Measurements from ENCODE around the gene AK5.

AK5 gene

GRCh38 chr1:77438236-77438913, 156.6 kb downstream of the AK5 start:
- DNase-seq (ENCODE audit: low read depth) = no peak

DNA sequence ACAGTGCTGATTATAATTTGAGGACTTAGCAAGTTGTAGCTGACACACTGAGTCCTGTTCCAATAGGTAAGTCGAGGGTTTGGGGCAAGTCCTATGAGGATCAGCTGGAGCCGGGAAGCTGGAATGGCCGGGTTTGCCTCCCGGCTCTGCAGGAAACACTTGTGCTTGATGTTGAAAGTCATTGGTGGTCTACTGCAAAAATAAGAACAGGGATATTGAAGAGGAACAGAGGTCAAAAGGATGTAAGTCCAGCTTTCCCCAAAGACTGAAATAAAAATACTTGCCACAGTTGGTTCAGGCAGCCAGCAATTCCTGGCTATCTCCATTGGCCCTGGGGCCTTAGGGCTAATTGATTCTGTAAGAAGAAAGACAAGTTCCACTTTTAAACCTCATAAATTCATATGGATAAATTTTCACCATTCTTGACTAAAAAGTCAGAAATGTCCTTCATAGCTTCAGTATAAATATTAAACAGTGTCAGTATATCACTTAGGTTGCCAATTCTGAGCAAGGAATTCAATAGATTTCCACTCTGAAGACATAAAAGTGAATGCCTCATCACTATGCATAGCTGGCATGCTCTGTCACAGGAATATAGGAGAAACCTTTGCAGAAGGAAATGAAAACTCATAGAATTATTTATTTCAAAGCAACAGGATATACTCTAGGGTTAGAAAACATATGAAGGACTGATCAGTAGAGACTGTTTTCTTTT, 165.2 kb downstream of the AK5 start:
- no peak for DNase-seq (ENCODE audit: low read depth)

DNA sequence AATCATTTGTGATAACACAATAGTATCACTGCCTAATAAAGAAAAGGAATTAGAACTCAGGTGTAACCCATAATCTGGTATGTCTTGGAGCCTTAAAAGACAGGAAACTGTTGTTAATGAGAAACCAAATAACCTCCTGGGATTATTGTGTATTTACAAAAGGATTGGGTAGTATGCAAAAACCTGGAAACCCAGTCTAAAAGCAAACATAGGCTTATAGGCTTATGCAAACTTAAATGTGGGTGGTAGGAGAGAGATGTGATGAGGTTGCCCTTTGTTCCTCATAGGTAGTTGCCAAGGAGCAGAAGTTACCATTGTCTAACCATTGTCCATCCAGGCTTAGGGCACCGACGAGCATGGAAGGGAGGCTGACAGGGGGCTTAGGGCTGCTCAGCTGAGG, 165.8 kb downstream of the AK5 start:
- no peak for DNase-seq (ENCODE audit: low read depth)

DNA sequence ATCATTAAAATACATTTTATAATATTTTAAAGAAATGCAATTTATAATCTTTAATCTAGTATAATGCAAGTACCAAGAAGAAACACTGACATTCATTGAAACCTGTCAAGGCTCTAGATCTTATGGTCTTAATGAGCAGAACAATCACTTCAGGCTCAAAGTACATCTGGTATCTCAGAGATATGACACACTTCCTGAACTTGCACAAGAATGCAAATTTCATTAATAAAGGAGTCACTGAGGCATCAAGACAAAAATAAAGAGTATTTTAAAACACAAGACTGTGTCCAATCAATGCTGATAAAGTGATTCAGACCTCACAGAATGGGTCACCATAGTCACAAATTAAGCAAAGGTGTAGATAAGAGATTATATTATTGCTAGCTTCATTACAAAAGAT, 178.1 kb downstream of the AK5 start:
- no peak for DNase-seq (ENCODE audit: low read depth)

DNA sequence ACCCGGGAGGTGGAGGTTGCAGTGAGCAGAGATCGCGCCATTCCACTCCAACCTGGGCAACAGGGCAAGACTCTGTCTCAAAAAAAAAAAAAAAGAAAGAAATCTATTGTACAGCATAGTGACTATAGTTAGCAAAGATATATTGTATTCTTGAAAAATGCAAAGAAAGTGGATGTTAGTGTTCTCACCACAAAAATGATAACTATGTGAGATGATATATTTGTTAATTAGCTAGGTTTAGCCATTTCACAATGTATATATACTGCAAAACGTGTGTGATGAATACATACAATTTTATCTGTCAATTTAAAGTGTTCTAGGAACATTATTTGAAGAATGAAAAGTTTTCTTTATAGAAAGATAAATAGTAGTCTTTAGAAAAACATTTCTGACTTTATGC, 179.9 kb downstream of the AK5 start:
- DNase-seq (ENCODE audit: low read depth) = no peak

GRCh38 chr1:77463216-77463615, 181.4 kb downstream of the AK5 start:
- DNase-seq (ENCODE audit: low read depth) = no peak

GRCh38 chr1:77465139-77465538, 183.3 kb downstream of the AK5 start:
- no peak for DNase-seq (ENCODE audit: low read depth)

DNA sequence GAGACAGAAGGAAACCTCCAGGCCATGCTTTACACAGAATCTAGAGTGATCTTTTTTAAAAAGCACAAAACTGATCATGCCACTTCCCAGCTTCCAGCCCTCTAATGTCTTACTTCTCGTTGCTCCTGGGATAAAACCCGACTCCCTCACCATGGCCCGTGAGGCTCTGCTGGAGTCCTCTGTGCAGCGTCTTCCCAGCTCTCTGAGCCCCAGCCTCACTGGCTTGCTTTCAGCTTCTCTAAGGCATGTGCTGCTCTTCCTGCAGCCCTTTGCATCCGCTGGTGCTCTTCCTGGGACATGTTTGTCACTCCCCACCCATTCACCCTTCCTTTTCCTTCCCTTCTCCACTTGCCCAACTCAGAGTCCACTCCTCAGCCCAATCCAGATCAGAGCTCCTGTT, 184.1 kb downstream of the AK5 start:
- no peak for DNase-seq (ENCODE audit: low read depth)

DNA sequence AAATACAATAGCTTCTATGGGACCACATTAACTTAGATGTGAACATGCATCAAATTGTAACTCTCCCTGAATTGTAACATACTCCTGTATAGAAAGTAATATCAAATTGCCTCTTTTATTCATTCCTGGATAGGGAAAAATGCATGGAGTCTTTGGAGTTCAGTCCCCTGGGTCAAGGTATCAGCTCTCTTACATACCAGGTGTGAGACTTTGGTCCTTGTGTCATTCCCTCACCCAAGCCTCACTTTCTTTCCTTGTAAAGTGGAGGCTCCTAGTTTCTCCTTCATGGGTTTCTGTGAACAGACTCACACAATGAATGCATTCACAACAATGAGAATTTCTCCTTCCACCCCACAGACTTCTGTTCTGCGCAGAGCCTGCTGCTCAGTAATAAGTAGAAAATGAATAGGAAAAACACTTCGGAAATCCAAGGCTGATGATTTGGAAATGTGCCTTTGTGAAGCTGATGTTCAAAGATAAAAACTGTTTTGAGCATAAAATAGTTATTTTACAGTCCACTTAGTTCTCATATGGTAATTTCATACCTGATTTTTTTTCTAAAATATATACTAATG, 185.3 kb downstream of the AK5 start:
- DNase-seq (ENCODE audit: low read depth) = no peak

GRCh38 chr1:77467741-77468140, 185.9 kb downstream of the AK5 start:
- DNase-seq (ENCODE audit: low read depth) = no peak

- no peak for DNase-seq (ENCODE audit: low read depth)
These were observed 186.6 kb downstream of the AK5 start for GRCh38 chr1:77468257-77468948.

DNA sequence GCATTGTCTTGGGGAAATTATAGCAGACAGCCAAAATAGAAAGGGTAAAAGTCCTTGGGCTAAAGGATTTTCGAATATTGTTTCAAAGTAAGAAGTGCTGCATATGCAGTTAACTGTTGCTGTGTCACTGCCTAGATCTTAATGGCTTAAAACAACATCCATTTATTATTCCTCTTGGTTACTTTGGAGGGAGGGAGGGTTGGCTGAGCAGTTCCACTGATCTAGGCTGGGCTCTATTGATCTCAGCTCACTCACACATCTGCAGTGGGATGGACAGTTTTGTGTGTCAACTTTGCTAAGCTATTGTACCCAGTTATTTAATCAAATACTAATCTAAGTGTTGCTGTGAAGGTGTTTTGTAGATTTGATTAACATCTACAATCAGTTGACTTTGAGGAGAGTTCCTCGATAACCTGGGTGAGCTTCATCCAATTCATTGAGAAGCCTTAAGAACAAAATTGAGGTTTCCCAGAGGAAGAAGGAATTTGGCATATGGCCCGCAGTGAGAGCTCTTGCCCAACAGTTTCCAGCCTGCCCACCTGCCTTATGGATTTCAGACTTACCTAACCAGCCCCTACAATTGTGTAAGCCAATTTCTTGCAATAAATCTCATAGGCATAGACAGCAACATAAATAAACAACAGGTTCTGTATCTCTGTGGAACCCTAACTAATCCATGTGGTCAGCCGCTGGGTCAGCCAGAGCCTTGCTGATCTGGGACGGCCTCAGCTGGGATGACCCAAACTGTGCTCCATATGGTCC, 187.3 kb downstream of the AK5 start:
- DNase-seq (ENCODE audit: low read depth) = no peak

- no peak for DNase-seq (ENCODE audit: low read depth)
These were observed 189.9 kb downstream of the AK5 start for GRCh38 chr1:77471691-77472090.

DNA sequence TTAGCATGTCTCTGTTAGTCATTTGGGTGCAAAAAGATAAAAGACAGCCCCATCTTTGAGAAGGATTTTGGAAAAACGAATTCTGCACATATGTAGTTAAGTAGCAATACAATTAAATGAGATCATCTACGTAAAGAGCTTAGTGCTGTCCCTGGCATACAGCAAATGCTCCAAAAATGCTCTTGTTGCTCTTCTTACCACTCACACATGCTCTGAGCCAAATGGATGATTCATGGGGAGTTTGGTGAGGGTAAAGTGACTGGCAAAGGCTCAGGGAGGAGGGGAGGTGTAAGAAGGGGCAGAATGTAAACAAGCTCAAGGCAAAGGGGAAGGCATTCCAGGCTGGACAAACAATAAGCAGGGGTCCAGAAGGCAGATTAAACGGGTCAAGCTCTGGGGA, 191.9 kb downstream of the AK5 start:
- no peak for DNase-seq (ENCODE audit: low read depth)

DNA sequence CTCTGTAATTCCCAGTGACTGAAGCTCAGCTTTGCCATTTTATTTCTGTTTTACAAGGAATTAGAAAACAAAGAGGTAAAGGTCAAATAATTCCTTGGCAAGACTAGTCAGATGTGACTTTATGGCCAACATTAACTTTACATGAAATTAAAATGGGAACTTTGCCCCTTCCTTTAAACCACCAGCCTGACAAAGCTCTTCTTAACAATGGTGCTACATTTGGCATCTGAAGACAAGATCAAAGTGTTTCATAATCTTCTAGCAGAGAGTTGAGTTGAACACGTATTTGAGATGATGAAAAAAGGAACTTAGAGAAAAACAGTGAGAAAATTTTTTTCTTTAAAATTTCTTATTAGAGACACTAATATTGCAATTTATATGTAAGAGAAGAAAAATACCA, 193.8 kb downstream of the AK5 start:
- no peak for DNase-seq (ENCODE audit: low read depth)

DNA sequence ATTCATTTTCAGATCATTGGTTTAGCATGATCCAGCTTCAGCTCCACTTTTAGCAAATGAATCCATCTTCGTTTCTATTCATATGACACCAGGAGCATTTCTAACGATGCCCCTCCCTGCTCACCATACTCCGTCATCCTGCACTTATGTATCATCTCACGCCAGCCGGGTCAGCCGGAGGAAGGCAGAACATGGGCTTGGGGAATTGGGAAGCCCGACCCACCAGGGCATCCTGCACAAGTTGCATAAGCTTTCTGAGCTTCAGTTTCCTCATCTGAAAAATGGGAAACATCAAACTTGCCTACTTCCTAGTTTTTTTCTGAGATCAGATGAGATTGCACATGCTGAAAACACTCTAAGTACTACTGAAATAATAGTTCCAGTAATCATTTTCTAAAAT, 194.7 kb downstream of the AK5 start:
- no peak for DNase-seq (ENCODE audit: low read depth)

DNA sequence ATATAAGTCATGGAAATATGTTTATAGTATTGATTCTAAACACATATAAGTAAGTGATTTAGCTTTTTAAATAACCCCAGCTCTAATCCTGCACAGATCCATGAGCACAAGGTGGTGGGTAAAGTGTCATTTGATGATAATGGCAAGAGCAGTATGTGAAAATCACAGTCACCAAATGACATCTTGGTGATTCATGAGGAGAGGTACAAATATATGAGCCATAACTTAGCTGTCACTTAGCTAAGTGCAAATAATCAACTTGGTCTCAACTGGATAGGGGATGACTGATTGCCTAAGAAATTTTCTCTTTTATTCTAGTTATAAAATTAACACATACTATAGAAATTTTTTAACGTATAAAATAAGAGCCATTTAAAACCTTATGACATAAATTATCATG, 202.5 kb downstream of the AK5 start:
- DNase-seq (ENCODE audit: low read depth) = no peak

- no peak for DNase-seq (ENCODE audit: low read depth)
These were observed 203.1 kb downstream of the AK5 start for GRCh38 chr1:77484926-77485325.

DNA sequence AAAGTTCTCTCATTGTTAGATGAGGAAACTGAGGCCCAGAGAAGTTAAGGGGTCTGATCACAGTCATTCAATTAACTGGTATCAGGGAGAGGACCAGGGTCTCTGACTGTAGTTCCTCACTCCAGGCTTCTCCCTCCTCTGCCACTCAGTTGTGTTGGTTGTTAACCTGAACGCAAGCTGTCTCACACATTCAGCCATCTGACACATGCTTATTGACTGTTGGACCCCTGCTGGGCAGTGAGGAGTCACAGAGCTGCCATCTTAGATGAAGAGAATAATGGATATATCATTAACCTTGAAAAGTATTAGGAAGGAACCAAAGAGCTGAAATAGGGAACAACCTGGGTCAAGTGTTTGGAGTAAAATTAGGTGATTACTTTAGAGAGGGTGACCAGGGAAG, 205.8 kb downstream of the AK5 start:
- no peak for DNase-seq (ENCODE audit: low read depth)

DNA sequence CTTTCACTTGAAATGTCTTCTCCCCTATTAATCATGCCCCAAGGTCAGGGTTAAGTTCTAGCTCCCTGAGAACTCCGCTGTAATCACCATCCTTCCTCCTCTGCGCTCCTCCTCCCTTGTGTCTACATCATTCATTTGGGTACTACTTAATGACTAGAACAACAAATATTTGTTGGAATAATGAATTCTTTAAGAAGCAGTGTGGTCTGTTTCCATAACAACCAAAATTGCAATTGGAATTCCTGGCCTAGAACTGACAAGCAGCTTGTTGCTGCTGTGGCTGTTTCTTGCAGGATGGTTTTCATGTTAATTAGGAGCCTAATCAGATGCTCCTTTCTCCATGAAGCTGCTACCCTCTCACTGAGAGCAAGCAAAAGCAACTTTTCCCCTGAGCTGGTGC, 208.1 kb downstream of the AK5 start:
- no peak for DNase-seq (ENCODE audit: low read depth)

- DNase-seq (ENCODE audit: low read depth) = no peak
These were observed 212.2 kb downstream of the AK5 start for GRCh38 chr1:77494026-77494425.

DNA sequence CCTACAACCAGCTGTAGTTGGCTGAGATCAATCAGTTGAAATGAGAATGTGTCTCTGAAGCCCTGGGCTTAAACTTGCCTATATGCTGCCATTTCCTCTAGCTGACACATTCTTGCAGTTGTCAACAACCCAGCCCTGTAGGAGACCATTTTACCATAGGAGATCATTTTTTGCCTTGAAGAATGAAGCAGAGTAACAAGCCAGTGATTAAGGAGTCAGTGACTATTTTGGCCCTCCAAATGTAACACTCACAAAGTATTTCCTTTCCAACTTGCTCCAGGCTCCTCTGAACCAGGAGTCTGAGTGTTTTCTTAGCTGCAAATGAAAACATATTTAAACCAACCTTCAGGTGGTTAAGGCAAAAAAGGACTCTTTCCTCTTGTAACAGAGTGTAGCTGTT, 217.1 kb downstream of the AK5 start:
- no peak for DNase-seq (ENCODE audit: low read depth)

Data from activated T-helper 9 cell treated with anti-CD3 and anti-CD28 coated beads, Interleukin-2, amount 50 U/mL, for 16 hours (primary cell).